CD4-positive, alpha-beta T cell treated with Interleukin-6 for 4 hours (primary cell): ENCODE results near the gene C10orf62.
"Not testable (repeated sequence)": the region's sequence is repeated elsewhere in the genome, so short reads cannot be mapped to it uniquely, and the experiment has no call there.

ENCODE experiments used
- DNase-seq: peaks from one replicate; pipeline ENCODE4 v3.0.0-alpha.2; 2020; ENCODE audit warnings: mixed read lengths

Gene C10orf62

GRCh38 chr10:97632949-97633884 lies 43.7 kb downstream of the C10orf62 start, which contains the start of gene MORN4:
Gene MORN4, minus strand, starts transcription at chr10:97633500. Its CDS starts 13,847 bp downstream, at chr10:97619653.
- DNase-seq = peak; percentile 92

GRCh38 chr10:97633921-97634320 lies 44.4 kb downstream of the C10orf62 start:
- DNase-seq = peak; percentile 2

GRCh38 chr10:97635577-97635976 lies 46.1 kb downstream of the C10orf62 start:
- no peak for DNase-seq

GRCh38 chr10:97639090-97639489 lies 49.6 kb downstream of the C10orf62 start:
- DNase-seq = not testable (repeated sequence)

- DNase-seq = peak; percentile 99
Observed at GRCh38 chr10:97640174-97640867, 50.8 kb downstream of the C10orf62 start, which contains the start of gene PI4K2A. Gene PI4K2A, plus strand, starts transcription at chr10:97640671. Its CDS starts 72 bp downstream, at chr10:97640743.
